ENCODE data around the gene NFIB.

NFIB gene

DNA sequence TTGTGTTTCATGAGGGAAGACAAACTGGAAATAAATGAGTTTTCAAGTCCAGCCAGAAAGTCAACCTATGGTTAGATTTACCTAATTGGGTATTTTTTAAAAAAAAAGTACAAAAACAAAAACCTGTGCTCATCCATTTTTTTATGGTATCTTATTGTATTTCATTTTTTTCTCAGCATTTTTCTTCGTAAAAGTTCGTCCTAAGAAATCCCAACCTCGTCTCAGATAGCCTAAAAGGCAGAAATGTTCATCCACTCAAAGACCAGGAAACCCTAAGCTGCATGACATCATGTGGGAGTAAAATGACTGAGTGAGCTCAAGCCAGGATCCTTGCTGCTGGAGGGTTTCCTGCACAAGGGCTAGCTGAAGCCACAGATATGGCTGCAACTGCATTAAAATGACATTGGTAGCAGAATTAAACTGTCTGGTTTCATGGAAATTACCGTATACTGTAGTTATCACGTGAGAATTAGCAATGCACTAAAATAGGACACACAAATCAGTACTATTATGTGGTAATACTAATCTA lies 70.4 kb downstream of the NFIB start:
- Histone ChIP-seq H3K9ac (ENCODE audit: low read length in 2 of 2) (no peak overlapping the region), H3K27me3 (ENCODE audit: control insufficient read depth in 1 of 2, insufficient read depth in 2 of 2, low read length in 2 of 2) (no peaks in the 10 kb centered on the region), H3K27ac (ENCODE audit: low read length) (no peak overlapping the region), H3K4me3 (ENCODE audit: low read length in 2 of 2) (no peak overlapping the region), H3K36me3 (ENCODE audit: control insufficient read depth in 2 of 2, insufficient read depth in 2 of 2, low read length in 2 of 2) (no peaks in the 10 kb centered on the region), H3K4me1 (ENCODE audit: control insufficient read depth, insufficient read depth, low read length) (peaks cover 5% of the 10 kb centered on the region), H3K9me3 (ENCODE audit: control insufficient read depth in 2 of 2, low read length in 2 of 2) (no peaks in the 10 kb centered on the region)

DNA sequence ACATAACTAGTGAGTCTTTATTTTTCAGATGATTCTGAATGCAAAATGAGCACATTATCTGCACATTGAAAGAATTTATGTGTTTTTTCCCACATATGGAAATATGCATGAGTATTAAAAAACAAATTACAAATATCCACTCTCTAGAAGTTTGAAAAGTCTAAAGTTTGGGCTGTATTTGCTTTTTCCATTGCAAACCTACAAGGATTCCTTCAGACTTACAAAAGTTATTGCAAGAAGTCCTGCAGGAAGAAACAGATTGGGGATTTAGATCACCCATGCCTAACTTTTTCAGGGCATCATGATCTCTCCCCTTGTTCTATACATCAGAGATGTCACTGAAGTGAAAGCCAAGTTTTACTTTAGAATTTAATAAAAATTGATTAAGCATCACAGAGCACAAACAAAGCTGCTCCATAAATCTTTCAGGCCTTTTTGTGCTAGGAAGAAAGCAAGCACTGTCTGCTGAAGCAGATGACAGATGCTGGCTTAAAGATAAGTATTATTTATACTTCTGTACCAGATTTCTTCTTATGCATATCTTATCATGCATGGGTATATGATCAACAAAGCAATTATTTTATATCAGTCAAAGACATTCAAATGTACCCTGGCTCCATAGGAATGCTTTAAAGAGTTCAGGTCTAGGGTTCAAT lies 71.7 kb downstream of the NFIB start:
- H3K9ac ChIP-seq (ENCODE audit: low read length in 2 of 2), result no peak overlapping the region
- peaks cover 7% of the 10 kb centered on the region for H3K4me1 ChIP-seq (ENCODE audit: control insufficient read depth, insufficient read depth, low read length)
- no peaks in the 10 kb centered on the region for H3K36me3 ChIP-seq (ENCODE audit: control insufficient read depth in 2 of 2, insufficient read depth in 2 of 2, low read length in 2 of 2)
- H3K4me3 ChIP-seq (ENCODE audit: low read length in 2 of 2), result no peak overlapping the region
- no peaks in the 10 kb centered on the region for H3K27me3 ChIP-seq (ENCODE audit: control insufficient read depth in 1 of 2, insufficient read depth in 2 of 2, low read length in 2 of 2)
- H3K9me3 ChIP-seq (ENCODE audit: control insufficient read depth in 2 of 2, low read length in 2 of 2), result no peaks in the 10 kb centered on the region
- H3K27ac ChIP-seq (ENCODE audit: low read length), result no peak overlapping the region

DNA sequence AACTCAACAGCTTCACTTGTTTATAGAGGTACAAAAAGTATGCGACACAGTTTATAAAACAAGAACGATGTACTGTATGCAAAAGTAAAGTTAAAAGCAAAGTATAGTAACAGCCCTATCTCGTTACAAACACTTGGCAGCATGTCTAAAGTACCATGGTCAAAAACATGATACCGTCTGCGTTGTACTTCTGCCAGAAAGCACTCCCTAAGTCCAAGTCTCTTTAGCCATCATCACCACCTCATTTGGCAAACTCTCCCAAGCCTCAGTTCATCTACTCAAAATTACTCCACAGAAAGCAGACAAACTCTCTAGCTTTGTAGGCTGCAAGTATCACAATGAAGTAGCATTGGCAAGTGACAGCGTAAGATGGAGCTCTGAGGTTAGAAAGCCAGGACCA lies 73.4 kb downstream of the NFIB start:
- H3K27me3 ChIP-seq (ENCODE audit: control insufficient read depth in 1 of 2, insufficient read depth in 2 of 2, low read length in 2 of 2), result no peaks in the 10 kb centered on the region
- H3K9me3 ChIP-seq (ENCODE audit: control insufficient read depth in 2 of 2, low read length in 2 of 2), result no peaks in the 10 kb centered on the region
- no peak overlapping the region for H3K27ac ChIP-seq (ENCODE audit: low read length)
- peaks cover 4% of the 10 kb centered on the region for H3K4me1 ChIP-seq (ENCODE audit: control insufficient read depth, insufficient read depth, low read length)
- no peak overlapping the region for H3K9ac ChIP-seq (ENCODE audit: low read length in 2 of 2)
- H3K4me3 ChIP-seq (ENCODE audit: low read length in 2 of 2), result peak overlapping the region in 1 of 2 donors; percentile 7
- no peaks in the 10 kb centered on the region for H3K36me3 ChIP-seq (ENCODE audit: control insufficient read depth in 2 of 2, insufficient read depth in 2 of 2, low read length in 2 of 2)

DNA sequence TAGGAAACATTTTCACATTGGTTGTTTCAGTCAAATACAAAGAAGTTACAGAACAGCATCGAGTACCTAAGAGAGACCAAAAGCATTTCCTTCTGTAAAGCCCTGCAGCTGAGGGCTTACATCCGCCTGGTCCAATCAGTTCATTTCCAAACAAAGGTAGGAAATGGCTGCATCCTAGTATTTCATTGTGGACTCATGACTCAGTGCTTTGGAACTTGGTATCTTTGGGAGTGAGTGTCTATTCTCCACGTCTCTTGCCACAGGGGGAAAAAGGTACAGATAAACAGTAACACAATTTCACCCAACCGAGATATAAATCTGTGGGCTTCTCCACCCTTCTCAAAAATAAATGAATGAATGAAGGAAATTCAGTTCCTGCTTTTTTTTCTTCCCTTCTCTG lies 75.4 kb downstream of the NFIB start:
- Histone ChIP-seq H3K9ac (ENCODE audit: low read length in 2 of 2) (no peak overlapping the region), H3K4me1 (ENCODE audit: control insufficient read depth, insufficient read depth, low read length) (peaks cover 4% of the 10 kb centered on the region), H3K4me3 (ENCODE audit: low read length in 2 of 2) (no peak overlapping the region), H3K27me3 (ENCODE audit: control insufficient read depth in 1 of 2, insufficient read depth in 2 of 2, low read length in 2 of 2) (no peaks in the 10 kb centered on the region), H3K36me3 (ENCODE audit: control insufficient read depth in 2 of 2, insufficient read depth in 2 of 2, low read length in 2 of 2) (no peaks in the 10 kb centered on the region), H3K27ac (ENCODE audit: low read length) (no peak overlapping the region), H3K9me3 (ENCODE audit: control insufficient read depth in 2 of 2, low read length in 2 of 2) (no peaks in the 10 kb centered on the region)

DNA sequence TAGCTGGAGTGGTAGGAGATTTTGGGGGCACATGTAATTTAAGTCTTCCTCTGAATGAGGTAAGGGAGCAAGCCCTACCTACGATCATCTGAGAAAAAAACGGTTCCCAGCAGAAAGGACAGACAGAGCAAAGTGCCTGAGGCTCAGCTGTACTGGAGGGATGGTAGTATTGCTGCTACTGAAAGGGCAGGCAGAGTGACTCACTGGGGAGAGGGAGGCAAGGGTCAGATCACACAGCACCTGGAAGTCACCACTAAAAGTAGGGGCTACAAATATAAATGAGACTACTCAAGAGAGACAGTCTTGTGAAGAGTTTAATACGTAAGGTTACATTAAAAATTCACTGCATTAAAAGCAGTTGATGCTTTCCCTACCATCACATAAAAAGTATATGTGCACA lies 75.9 kb downstream of the NFIB start:
- no peaks in the 10 kb centered on the region for H3K27me3 ChIP-seq (ENCODE audit: control insufficient read depth in 1 of 2, insufficient read depth in 2 of 2, low read length in 2 of 2)
- H3K9ac ChIP-seq (ENCODE audit: low read length in 2 of 2), result no peak overlapping the region
- no peaks in the 10 kb centered on the region for H3K9me3 ChIP-seq (ENCODE audit: control insufficient read depth in 2 of 2, low read length in 2 of 2)
- peaks cover 4% of the 10 kb centered on the region for H3K4me1 ChIP-seq (ENCODE audit: control insufficient read depth, insufficient read depth, low read length)
- no peaks in the 10 kb centered on the region for H3K36me3 ChIP-seq (ENCODE audit: control insufficient read depth in 2 of 2, insufficient read depth in 2 of 2, low read length in 2 of 2)
- H3K27ac ChIP-seq (ENCODE audit: low read length), result no peak overlapping the region
- no peak overlapping the region for H3K4me3 ChIP-seq (ENCODE audit: low read length in 2 of 2)

DNA sequence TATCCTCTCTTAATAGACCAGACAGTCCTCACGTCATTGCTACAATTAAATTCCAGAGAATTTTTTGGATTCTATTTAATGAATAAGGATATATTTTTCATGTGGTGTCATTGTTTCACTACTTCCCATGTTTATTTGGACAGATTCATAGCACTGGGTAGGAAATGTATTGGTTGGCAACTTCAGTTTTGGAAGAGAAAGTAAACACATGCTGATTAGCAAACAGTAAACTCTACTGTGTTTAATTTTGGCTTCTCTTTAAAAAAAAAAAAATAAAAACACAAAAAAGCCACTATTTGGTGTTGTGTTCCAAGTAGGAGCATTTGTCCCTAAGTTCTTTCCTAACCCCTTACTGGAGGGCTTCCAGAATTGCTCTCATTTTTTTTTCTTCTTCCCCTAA lies 77.3 kb downstream of the NFIB start:
- Histone ChIP-seq H3K4me1 (ENCODE audit: control insufficient read depth, insufficient read depth, low read length) (peaks cover 6% of the 10 kb centered on the region), H3K36me3 (ENCODE audit: control insufficient read depth in 2 of 2, insufficient read depth in 2 of 2, low read length in 2 of 2) (no peaks in the 10 kb centered on the region), H3K9me3 (ENCODE audit: control insufficient read depth in 2 of 2, low read length in 2 of 2) (no peaks in the 10 kb centered on the region), H3K9ac (ENCODE audit: low read length in 2 of 2) (no peak overlapping the region), H3K27me3 (ENCODE audit: control insufficient read depth in 1 of 2, insufficient read depth in 2 of 2, low read length in 2 of 2) (no peaks in the 10 kb centered on the region), H3K4me3 (ENCODE audit: low read length in 2 of 2) (no peak overlapping the region), H3K27ac (ENCODE audit: low read length) (no peak overlapping the region)

DNA sequence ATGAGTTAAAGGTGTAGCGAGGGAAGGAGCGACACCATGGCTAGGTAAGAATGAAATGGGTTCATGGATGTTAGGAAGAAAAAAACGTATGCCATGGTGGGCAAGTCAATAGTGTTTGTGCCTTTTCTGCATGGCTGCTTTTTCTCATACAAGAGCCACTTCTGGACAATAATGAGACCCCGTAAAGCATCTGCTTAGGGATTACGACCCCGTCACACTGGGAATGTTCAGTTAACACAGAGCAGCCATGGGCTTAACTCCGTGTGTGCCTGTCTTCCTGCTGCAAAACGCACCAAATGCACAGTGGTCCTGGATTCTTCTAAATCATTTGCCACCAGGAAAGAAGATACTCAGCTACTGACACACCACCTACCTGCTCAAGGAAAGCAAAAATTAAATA lies 81.8 kb downstream of the NFIB start:
- Histone ChIP-seq H3K27me3 (ENCODE audit: control insufficient read depth in 1 of 2, insufficient read depth in 2 of 2, low read length in 2 of 2) (no peaks in the 10 kb centered on the region), H3K27ac (ENCODE audit: low read length) (no peak overlapping the region), H3K4me3 (ENCODE audit: low read length in 2 of 2) (no peak overlapping the region), H3K36me3 (ENCODE audit: control insufficient read depth in 2 of 2, insufficient read depth in 2 of 2, low read length in 2 of 2) (no peaks in the 10 kb centered on the region), H3K4me1 (ENCODE audit: control insufficient read depth, insufficient read depth, low read length) (peaks cover 2% of the 10 kb centered on the region), H3K9me3 (ENCODE audit: control insufficient read depth in 2 of 2, low read length in 2 of 2) (no peaks in the 10 kb centered on the region), H3K9ac (ENCODE audit: low read length in 2 of 2) (no peak overlapping the region)

DNA sequence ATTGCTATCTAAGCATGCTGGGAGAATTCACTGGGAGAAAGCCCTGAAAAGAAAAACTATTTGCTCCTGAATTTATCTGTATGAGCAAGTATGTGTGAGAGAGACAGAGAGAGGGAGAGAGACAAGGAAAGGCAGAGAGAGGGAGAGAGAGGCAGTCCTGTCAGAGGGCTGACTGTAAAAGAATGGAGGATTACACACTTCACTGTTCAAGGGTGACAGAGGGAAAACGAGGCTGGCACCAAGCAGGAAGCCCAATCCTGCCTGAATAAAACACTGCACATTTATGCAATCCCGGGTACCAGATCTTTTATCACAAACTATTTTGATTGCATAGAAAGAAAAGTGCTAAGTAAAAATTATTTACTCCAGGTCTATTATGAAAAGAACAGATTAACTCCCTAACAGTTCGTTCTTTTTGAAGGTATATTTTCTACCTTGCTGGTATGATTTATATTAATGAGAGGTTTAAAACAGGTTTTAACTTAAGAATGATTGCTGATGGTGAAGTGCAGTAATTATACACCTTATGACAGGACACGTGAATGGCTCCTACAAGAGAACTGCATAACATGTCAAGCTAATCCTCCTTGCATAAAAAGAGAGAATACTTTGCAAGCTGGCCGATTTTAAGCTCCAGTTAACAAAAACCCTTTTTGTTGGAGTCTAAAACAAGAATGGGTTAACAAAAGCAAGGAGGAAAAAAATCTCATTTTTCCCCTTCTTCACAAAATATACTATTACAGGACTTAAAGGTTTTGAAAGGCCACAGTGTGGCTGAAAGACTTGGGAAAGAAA lies 82.5 kb downstream of the NFIB start:
- Histone ChIP-seq H3K27ac (ENCODE audit: low read length) (no peak overlapping the region), H3K9ac (ENCODE audit: low read length in 2 of 2) (no peak overlapping the region)

DNA sequence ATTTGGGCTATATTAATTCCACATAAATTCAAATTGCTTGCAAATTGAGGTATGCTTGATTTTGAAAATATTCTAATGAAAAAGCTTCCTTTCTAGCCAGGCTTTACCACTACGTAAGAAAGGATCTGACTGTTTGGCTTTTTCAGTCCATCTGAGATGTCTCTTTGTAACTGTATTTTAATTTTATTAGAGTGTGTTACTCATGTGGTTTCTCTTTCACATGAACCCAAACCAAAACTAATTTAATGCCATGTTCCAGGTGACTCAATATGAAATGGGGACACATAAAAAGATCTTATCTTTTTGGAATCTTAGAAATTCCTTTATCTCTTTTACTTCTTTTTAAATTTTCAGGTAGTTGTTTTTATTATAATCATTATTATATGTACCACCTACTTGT lies 85.3 kb downstream of the NFIB start:
- no peaks in the 10 kb centered on the region for H3K36me3 ChIP-seq (ENCODE audit: control insufficient read depth in 2 of 2, insufficient read depth in 2 of 2, low read length in 2 of 2)
- H3K4me3 ChIP-seq (ENCODE audit: low read length in 2 of 2), result no peak overlapping the region
- H3K4me1 ChIP-seq (ENCODE audit: control insufficient read depth, insufficient read depth, low read length), result peaks cover 2% of the 10 kb centered on the region
- H3K9ac ChIP-seq (ENCODE audit: low read length in 2 of 2), result no peak overlapping the region
- no peaks in the 10 kb centered on the region for H3K9me3 ChIP-seq (ENCODE audit: control insufficient read depth in 2 of 2, low read length in 2 of 2)
- H3K27me3 ChIP-seq (ENCODE audit: control insufficient read depth in 1 of 2, insufficient read depth in 2 of 2, low read length in 2 of 2), result no peaks in the 10 kb centered on the region
- no peak overlapping the region for H3K27ac ChIP-seq (ENCODE audit: low read length)

More for the DNA sequence above, 82.5 kb downstream of the NFIB start:
- H3K4me1 ChIP-seq (ENCODE audit: control insufficient read depth, insufficient read depth, low read length), result peaks cover 2% of the 10 kb centered on the region
- H3K4me3 ChIP-seq (ENCODE audit: low read length in 2 of 2), result no peak overlapping the region
- H3K27me3 ChIP-seq (ENCODE audit: control insufficient read depth in 1 of 2, insufficient read depth in 2 of 2, low read length in 2 of 2), result no peaks in the 10 kb centered on the region
- H3K36me3 ChIP-seq (ENCODE audit: control insufficient read depth in 2 of 2, insufficient read depth in 2 of 2, low read length in 2 of 2), result no peaks in the 10 kb centered on the region
- no peaks in the 10 kb centered on the region for H3K9me3 ChIP-seq (ENCODE audit: control insufficient read depth in 2 of 2, low read length in 2 of 2)

DNA sequence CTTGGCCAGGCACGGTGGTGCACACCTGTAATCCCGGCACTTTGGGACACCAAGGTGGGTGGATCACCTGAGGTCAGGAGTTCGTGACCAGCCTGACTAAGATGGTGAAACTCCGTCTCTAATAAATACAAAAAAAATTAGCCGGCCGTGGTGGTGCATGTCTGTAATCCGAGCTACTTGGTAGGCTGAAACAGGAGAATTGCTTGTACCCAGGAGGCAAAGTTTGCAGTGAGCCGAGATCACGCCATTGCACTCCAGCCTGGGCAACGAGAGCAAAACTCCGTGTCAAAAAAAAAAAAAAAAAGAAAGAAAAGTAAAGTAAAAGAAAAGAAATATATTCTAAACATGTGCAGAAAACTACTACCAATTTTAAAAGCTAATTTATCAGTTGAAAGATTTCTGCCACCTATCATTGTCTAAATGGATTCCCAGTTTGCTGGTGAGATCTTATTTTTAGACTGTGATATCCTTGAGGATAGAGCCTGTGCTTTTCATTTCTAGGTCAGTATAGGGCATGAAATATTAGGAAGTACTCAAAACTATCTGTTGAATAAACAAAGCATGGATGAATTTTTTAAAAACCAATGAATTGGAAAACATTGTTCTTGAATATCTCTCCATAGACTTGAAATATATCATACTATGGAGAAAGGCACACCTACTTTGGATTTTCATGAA lies 86.9 kb downstream of the NFIB start:
- no peak overlapping the region for H3K4me3 ChIP-seq (ENCODE audit: low read length in 2 of 2)
- no peak overlapping the region for H3K27ac ChIP-seq (ENCODE audit: low read length)
- H3K4me1 ChIP-seq (ENCODE audit: control insufficient read depth, insufficient read depth, low read length), result peaks cover 4% of the 10 kb centered on the region
- no peaks in the 10 kb centered on the region for H3K9me3 ChIP-seq (ENCODE audit: control insufficient read depth in 2 of 2, low read length in 2 of 2)
- H3K36me3 ChIP-seq (ENCODE audit: control insufficient read depth in 2 of 2, insufficient read depth in 2 of 2, low read length in 2 of 2), result no peaks in the 10 kb centered on the region
- no peak overlapping the region for H3K9ac ChIP-seq (ENCODE audit: low read length in 2 of 2)
- H3K27me3 ChIP-seq (ENCODE audit: control insufficient read depth in 1 of 2, insufficient read depth in 2 of 2, low read length in 2 of 2), result no peaks in the 10 kb centered on the region
